IMR-90 (cell line): ENCODE measurements around the gene ACAA2. TPM values are rescaled to one million over a fixed set of nuclear protein-coding genes. Genes with fewer than 3 reads are reported as not detected.
"Not testable (repeated sequence)": the region's sequence is repeated elsewhere in the genome, so short reads cannot be mapped to it uniquely, and the experiment has no call there.

Experiments used
- ATAC-seq: fragments of 200-7000 bp; cut with Tn5 transposase; 2 replicates; pipeline ENCODE4 v1.9.1; 2020; ENCODE audit warnings: low read depth, mild to moderate bottlenecking, moderate library complexity
- BruUV-seq: library from RNA; stranded (reverse); fragments of 400-500 nt; replicated peaks from 2 replicates; lab custom pipeline; 2021; lab: Mats Ljungman, UMichigan
- CTCF ChIA-PET: fragments of 300-600 bp; formaldehyde crosslinking; extraction: SDS; loops from one replicate; lab custom pipeline; 2021; ENCODE audit warnings: antibody characterized with exemption; lab: Yijun Ruan, JAX
- POLR2A ChIA-PET: fragments of 300-600 bp; sonication (Branson Sonifier 250); formaldehyde crosslinking; loops from one replicate; lab custom pipeline; 2022; ENCODE audit warnings: antibody characterized with exemption; ENCODE audit not compliant: unreplicated experiment; lab: Charles Lee
- DNase-seq: peaks from one replicate; pipeline ENCODE4 v3.0.0; 2013
- H2AFZ ChIP-seq: replicated peaks from 2 replicates; pipeline ENCODE3; 2013; ENCODE audit warnings: low read length, mild to moderate bottlenecking; ENCODE audit not compliant: poor library complexity
- H2AK5ac ChIP-seq: 2 replicates; pipeline ENCODE4 v1.6.1; 2013; ENCODE audit warnings: low read depth, low read length, inconsistent platforms
- H2AK9ac ChIP-seq: replicated peaks from 2 replicates; pipeline ENCODE3; 2013; ENCODE audit warnings: mild to moderate bottlenecking, low read depth, low read length, moderate library complexity; ENCODE audit not compliant: poor library complexity
- H2BK120ac ChIP-seq: 2 replicates; pipeline ENCODE4 v1.6.1; 2013; ENCODE audit warnings: low read depth, low read length, inconsistent platforms
- H2BK15ac ChIP-seq: 3 replicates; pipeline ENCODE4 v1.6.1; 2013; ENCODE audit warnings: low read depth, low read length, inconsistent platforms
- H2BK20ac ChIP-seq: 2 replicates; pipeline ENCODE4 v1.6.1; 2013; ENCODE audit warnings: low read depth, mild to moderate bottlenecking, inconsistent platforms, low read length, moderate library complexity
- H2BK5ac ChIP-seq: 2 replicates; pipeline ENCODE4 v1.6.1; 2013; ENCODE audit warnings: mild to moderate bottlenecking, low read depth, low read length, inconsistent platforms; ENCODE audit not compliant: poor library complexity, severe bottlenecking
- H3K14ac ChIP-seq: replicated peaks from 2 replicates; pipeline ENCODE4 v1.6.1; 2013; ENCODE audit warnings: low read depth, low read length, inconsistent platforms
- H3K18ac ChIP-seq: 2 replicates; pipeline ENCODE4 v1.6.1; 2013; ENCODE audit warnings: low read depth, low read length, control low read depth
- H3K23ac ChIP-seq: 2 replicates; pipeline ENCODE4 v1.6.1; 2013; ENCODE audit warnings: low read depth, low read length, inconsistent platforms
- H3K27ac ChIP-seq: 2 replicates; pipeline ENCODE4 v1.5.1; 2013; ENCODE audit warnings: mild to moderate bottlenecking, control low read depth, low read length; ENCODE audit not compliant: insufficient read depth
- H3K27me3 ChIP-seq: 2 replicates; pipeline ENCODE4 v1.6.1; 2013; ENCODE audit warnings: low read length; ENCODE audit not compliant: control insufficient read depth, insufficient read depth
- H3K36me3 ChIP-seq: 2 replicates; pipeline ENCODE4 v1.6.1; 2013; ENCODE audit warnings: low read length, mixed read lengths; ENCODE audit not compliant: control insufficient read depth, insufficient read depth
- H3K4ac ChIP-seq: 2 replicates; pipeline ENCODE4 v1.6.1; 2013; ENCODE audit warnings: low read depth, low read length, inconsistent platforms
- H3K4me1 ChIP-seq: 2 replicates; pipeline ENCODE4 v1.6.1; 2013; ENCODE audit warnings: low read length, mixed read lengths; ENCODE audit not compliant: control insufficient read depth, insufficient read depth
- H3K4me2 ChIP-seq: 2 replicates; pipeline ENCODE4 v1.6.1; 2013; ENCODE audit warnings: low read depth, mild to moderate bottlenecking, control low read depth, low read length, moderate library complexity
- H3K4me3 ChIP-seq: 2 replicates; pipeline ENCODE4 v1.5.1; 2013; ENCODE audit warnings: low read depth, mild to moderate bottlenecking, control low read depth, low read length, moderate library complexity; ENCODE audit not compliant: insufficient read depth
- H3K56ac ChIP-seq: 2 replicates; pipeline ENCODE4 v1.6.1; 2013; ENCODE audit warnings: low read length, inconsistent platforms; ENCODE audit not compliant: insufficient read depth; ENCODE audit errors: extremely low read depth
- H3K79me1 ChIP-seq, 2 experiments: 2 replicates each; pipeline ENCODE4 v1.6.1; 2013; ENCODE audit warnings: low read length in 2 of 2, inconsistent platforms in 1 of 2, low read depth in 1 of 2
- H3K9ac ChIP-seq: 2 replicates; pipeline ENCODE4 v1.6.1; 2013; ENCODE audit warnings: low read depth, low read length, control low read depth
- H3K9me1 ChIP-seq: 2 replicates; pipeline ENCODE4 v1.6.1; 2013; ENCODE audit warnings: low read length, inconsistent platforms; ENCODE audit not compliant: insufficient read depth
- H3K9me3 ChIP-seq: 2 replicates; pipeline ENCODE4 v1.6.1; 2013; ENCODE audit warnings: low read length; ENCODE audit not compliant: control insufficient read depth, insufficient read depth
- H4K20me1 ChIP-seq: 2 replicates; pipeline ENCODE4 v1.6.1; 2013; ENCODE audit warnings: low read length, inconsistent platforms; ENCODE audit not compliant: insufficient read depth
- H4K5ac ChIP-seq: 2 replicates; pipeline ENCODE4 v1.6.1; 2013; ENCODE audit warnings: mild to moderate bottlenecking, low read depth, low read length, control low read depth
- H4K8ac ChIP-seq, 2 experiments: 2 replicates each; pipeline ENCODE4 v1.6.1; 2013; ENCODE audit warnings: low read depth in 2 of 2, low read length in 2 of 2, control low read depth in 1 of 2, inconsistent platforms in 1 of 2
- H4K91ac ChIP-seq: 2 replicates; pipeline ENCODE4 v1.6.1; 2013; ENCODE audit warnings: low read depth, low read length, inconsistent platforms; ENCODE audit not compliant: insufficient read depth
- WGBS, 2 experiments: methylation state at CpG; one replicate each; pipeline versions ENCODE4 v1.1.5 to v1.1.7; 2013; ENCODE audit warnings: missing lambda C conversion rate in 2 of 2; ENCODE audit not compliant: insufficient read length in 1 of 2; ENCODE audit errors: extremely low coverage in 2 of 2; 5-methylcytosine and 5-hydroxymethylcytosine counted together
- dilution Hi-C: fragments of 300-500 bp; cut with HindIII; formaldehyde crosslinking; loops from one replicate; pipeline ENCODE4 v1.14.3; 2018; ENCODE audit warnings: low sequenced_read_pairs; ENCODE audit not compliant: unreplicated experiment
- in situ Hi-C: fragments of 300-500 bp; cut with MboI; formaldehyde crosslinking; loops from 3 replicates; pipeline ENCODE4 v1.14.3; 2019; ENCODE audit warnings: low sequenced_read_pairs, inconsistent platforms, mixed read lengths
- intact Hi-C: fragments of 100-400 bp; cut with micrococcal nuclease; formaldehyde crosslinking; loops from 2 replicates; pipeline ENCODE4 v1.10.0; 2022
- polyA plus RNA-seq, 3 experiments: library from polyadenylated mRNA; depleted of rRNA; stranded (reverse); fragments of >200 nt; gene quantifications; 2 replicates each; pipeline ENCODE4 v1.2.3, GENCODE V29; 2012; ENCODE audit warnings: low replicate concordance in 1 of 3
- total RNA-seq: library from RNA; depleted of rRNA; stranded (reverse); fragments of >200 nt; gene quantifications from 2 replicates; pipeline ENCODE4 v1.2.3, GENCODE V29; 2012

The ACAA2 gene
- total and polyA plus RNA-seq, 2 of the 4 experiments (the other 2 are of a cell fraction), result 24.4 to 61.5 TPM

- ATAC-seq, BruUV-seq, H2AFZ ChIP-seq, H2AK5ac ChIP-seq, CTCF ChIA-PET, H3K14ac ChIP-seq, H3K4me2 ChIP-seq, H4K5ac ChIP-seq, H2BK120ac ChIP-seq, H3K9ac ChIP-seq, H3K9me1 ChIP-seq, H2BK15ac ChIP-seq, H3K56ac ChIP-seq, H2BK20ac ChIP-seq, dilution Hi-C loops, H4K20me1 ChIP-seq, H4K8ac ChIP-seq, intact Hi-C loops, H3K23ac ChIP-seq, H3K79me1 ChIP-seq, DNase-seq, POLR2A ChIA-PET, H3K27ac ChIP-seq, H3K27me3 ChIP-seq, H2AK9ac ChIP-seq, H3K4ac ChIP-seq, H3K9me3 ChIP-seq, H3K4me1 ChIP-seq, H3K36me3 ChIP-seq, H4K91ac ChIP-seq, H3K4me3 ChIP-seq, in situ Hi-C loops, H2BK5ac ChIP-seq, H3K18ac ChIP-seq: not testable (repeated sequence)
- 96% methylated on average over 6 of the region's 29 CpGs; no CpG with 5 or more reads in 1 of the 2 experiments for WGBS, 2 experiments
Measured at GRCh38 chr18:49799806-49800205, 13.5 kb downstream of the ACAA2 start.
